SK-N-SH (cell line): ENCODE measurements around the gene OR2T11. TPM values are rescaled to one million over a fixed set of nuclear protein-coding genes. Genes with fewer than 3 reads are reported as not detected.

Experiments used
- CTCF ChIA-PET: fragments of 300-600, 350-600 bp; formaldehyde crosslinking; extraction: SDS; loops from one replicate; lab custom pipeline; 2021; lab: Yijun Ruan, JAX
- POLR2A ChIA-PET: fragments of 350-600 bp; sonication (Branson Sonifier 250); formaldehyde crosslinking; extraction: SDS; loops from one replicate; lab custom pipeline; 2020; ENCODE audit warnings: antibody characterized with exemption, inconsistent platforms; lab: Yijun Ruan, JAX
- DNase-seq: peaks from one replicate; pipeline ENCODE4 v3.0.0; 2012
- H2AFZ ChIP-seq: fragments of 200-600 bp; sonication (generic); 2 replicates; pipeline ENCODE4 v1.8.1; 2016; ENCODE audit warnings: antibody characterized with exemption, mild to moderate bottlenecking, low read depth
- H3F3A ChIP-seq: fragments of 200-600 bp; sonication (generic); replicated peaks from 2 replicates; pipeline ENCODE3; 2016; ENCODE audit warnings: antibody characterized with exemption, mild to moderate bottlenecking; ENCODE audit not compliant: insufficient read depth
- H3K27ac ChIP-seq, 2 experiments: fragments of 200-500 bp in 1 of 2; fragments of 200-600 bp in 1 of 2; sonication (Bioruptor generic) in 1 of 2; sonication (generic), shearing (Covaris generic) in 1 of 2; 2 replicates each; pipeline versions ENCODE4 v1.5.1 to v1.6.1; 2014 to 2016; ENCODE audit warnings: low read depth in 2 of 2, inconsistent platforms in 1 of 2, low read length in 1 of 2, mild to moderate bottlenecking in 1 of 2, mixed read lengths in 1 of 2
- H3K27me3 ChIP-seq: fragments of 200-600 bp; sonication (generic), shearing (Covaris generic); 2 replicates; pipeline ENCODE4 v1.6.1; 2016; ENCODE audit warnings: mixed run types; ENCODE audit not compliant: insufficient read depth
- H3K36me3 ChIP-seq, 2 experiments: fragments of 200-500 bp in 1 of 2; fragments of 200-600 bp in 1 of 2; sonication (Bioruptor generic) in 1 of 2; sonication (generic) in 1 of 2; replicated peaks in 1 of 2; 2 replicates each; pipeline versions ENCODE3 to v1.5.1; 2014 to 2016; ENCODE audit warnings: low read length in 1 of 2, mild to moderate bottlenecking in 1 of 2; ENCODE audit not compliant: insufficient read depth in 2 of 2, control insufficient read depth in 1 of 2
- H3K4me1 ChIP-seq, 2 experiments: fragments of 200-500 bp in 1 of 2; fragments of 200-600 bp in 1 of 2; sonication (Bioruptor generic) in 1 of 2; sonication (generic), shearing (Covaris generic) in 1 of 2; 2 replicates each; pipeline versions ENCODE4 v1.5.1 to v1.6.1; 2014 to 2016; ENCODE audit warnings: low read depth in 1 of 2, low read length in 1 of 2, mixed run types in 1 of 2; ENCODE audit not compliant: insufficient read depth in 2 of 2, control insufficient read depth in 1 of 2
- H3K4me2 ChIP-seq: fragments of 200-600 bp; sonication (generic), shearing (Covaris generic); 2 replicates; pipeline ENCODE4 v1.6.1; 2017; ENCODE audit warnings: mixed run types
- H3K4me3 ChIP-seq, 2 experiments: fragments of 200-500 bp in 1 of 2; fragments of 200-600 bp in 1 of 2; sonication (Bioruptor generic) in 1 of 2; sonication (generic), shearing (Covaris generic) in 1 of 2; 2 replicates each; pipeline versions ENCODE4 v1.5.1 to v1.8.1; 2014 to 2016; ENCODE audit warnings: low read depth in 2 of 2, inconsistent platforms in 1 of 2, low read length in 1 of 2, mild to moderate bottlenecking in 1 of 2, mixed read lengths in 1 of 2, moderate library complexity in 1 of 2
- H3K79me2 ChIP-seq: fragments of 200-600 bp; sonication (generic); 2 replicates; pipeline ENCODE4 v1.8.1; 2017; ENCODE audit warnings: mild to moderate bottlenecking; ENCODE audit not compliant: insufficient read depth
- H3K9ac ChIP-seq: fragments of 200-600 bp; sonication (generic); 2 replicates; pipeline ENCODE4 v1.6.1; 2017; ENCODE audit warnings: mixed run types
- H3K9me2 ChIP-seq: fragments of 200-600 bp; sonication (generic); 2 replicates; pipeline ENCODE4 v1.6.1; 2017; ENCODE audit warnings: mixed run types
- H3K9me3 ChIP-seq: fragments of 200-600 bp; sonication (generic); 2 replicates; pipeline ENCODE4 v1.6.1; 2017; ENCODE audit warnings: mixed run types, mild to moderate bottlenecking, moderate library complexity
- H4K20me1 ChIP-seq: fragments of 200-600 bp; sonication (generic); 2 replicates; pipeline ENCODE4 v1.6.1; 2017; ENCODE audit warnings: mild to moderate bottlenecking, mixed run types; ENCODE audit not compliant: insufficient read depth
- CHD2 ChIP-seq: fragments of 150-350 bp; IDR thresholded peaks from 2 replicates; pipeline ENCODE4 v1.6.1; 2018; ENCODE audit warnings: low read length; ENCODE audit not compliant: partially characterized antibody
- ELF1 ChIP-seq: IDR thresholded peaks from 2 replicates; pipeline ENCODE4 v1.4.0; 2012
- EZH2phosphoT487 ChIP-seq: fragments of 200-600 bp; sonication (generic); IDR thresholded peaks from 2 replicates; pipeline ENCODE4 v1.6.1; 2017; ENCODE audit warnings: low read depth, mixed run types, mild to moderate bottlenecking, antibody characterized with exemption, moderate library complexity, borderline replicate concordance
- FOXJ3 ChIP-seq: sonication (generic); formaldehyde crosslinking; IDR thresholded peaks from 2 replicates; pipeline ENCODE4 v1.5.1; 2020; ENCODE audit warnings: mild to moderate bottlenecking, missing genetic modification reagents
- FOXM1 ChIP-seq: IDR thresholded peaks from 2 replicates; pipeline ENCODE4 v1.4.0; 2012; ENCODE audit warnings: low read depth, mild to moderate bottlenecking
- GABPA ChIP-seq: IDR thresholded peaks from 2 replicates; pipeline ENCODE4 v1.4.0; 2012; ENCODE audit warnings: low read depth, mild to moderate bottlenecking
- JUND ChIP-seq: IDR thresholded peaks from 2 replicates; pipeline ENCODE4 v1.4.0; 2012
- NRF1 ChIP-seq: IDR thresholded peaks from 2 replicates; pipeline ENCODE4 v1.6.1; 2012; ENCODE audit warnings: low read depth, mild to moderate bottlenecking, low read length
- RAD21 ChIP-seq: IDR thresholded peaks from 2 replicates; pipeline ENCODE4 v1.6.1; 2012; ENCODE audit warnings: mild to moderate bottlenecking, low read length
- RCOR1 ChIP-seq: fragments of 150-350 bp; IDR thresholded peaks from 2 replicates; pipeline ENCODE4 v1.6.1; 2017; ENCODE audit warnings: antibody characterized with exemption, low read length
- RFX5 ChIP-seq: IDR thresholded peaks from 2 replicates; pipeline ENCODE4 v1.6.1; 2012; ENCODE audit warnings: mild to moderate bottlenecking, improper control_type of control experiment, low read length
- SIN3A ChIP-seq: IDR thresholded peaks from 2 replicates; pipeline ENCODE4 v1.6.1; 2012; ENCODE audit warnings: low read depth, mild to moderate bottlenecking, low read length, moderate library complexity, borderline replicate concordance
- SMC3 ChIP-seq: IDR thresholded peaks from 2 replicates; pipeline ENCODE4 v1.6.1; 2012; ENCODE audit warnings: low read depth, low read length, improper control_type of control experiment
- TCF12 ChIP-seq: IDR thresholded peaks from 2 replicates; pipeline ENCODE4 v1.4.0; 2012
- TEAD4 ChIP-seq: IDR thresholded peaks from 2 replicates; pipeline ENCODE4 v1.4.0; 2012; ENCODE audit warnings: mild to moderate bottlenecking, borderline replicate concordance; ENCODE audit not compliant: insufficient read depth
- YY1 ChIP-seq: IDR thresholded peaks from 2 replicates; pipeline ENCODE4 v1.4.0; 2012; ENCODE audit warnings: low read depth, mild to moderate bottlenecking
- WGBS: methylation state at CpG from one replicate; pipeline ENCODE4 v1.1.6; 2017; ENCODE audit warnings: low lambda C conversion rate; 5-methylcytosine and 5-hydroxymethylcytosine counted together
- polyA plus RNA-seq, 3 experiments: library from polyadenylated mRNA; depleted of rRNA; stranded (reverse); fragments of >200 nt; gene quantifications; 2 replicates each; pipeline ENCODE4 v1.2.3, GENCODE V29; 2012
- TF ChIP-seq, protein P1 (sequence below): IDR thresholded peaks from 2 replicates; pipeline ENCODE4 v1.4.0; 2012; ENCODE audit warnings: low read depth, borderline replicate concordance
- TF ChIP-seq, protein P2 (sequence below): fragments of 200-600 bp; sonication (generic); IDR thresholded peaks from 2 replicates; pipeline ENCODE4 v1.6.1; 2017; ENCODE audit warnings: antibody characterized with exemption, mild to moderate bottlenecking, moderate library complexity

OR2T11 gene
- polyA plus RNA-seq, 1 of the 3 experiments (the other 2 are of a cell fraction): not detected

DNA sequence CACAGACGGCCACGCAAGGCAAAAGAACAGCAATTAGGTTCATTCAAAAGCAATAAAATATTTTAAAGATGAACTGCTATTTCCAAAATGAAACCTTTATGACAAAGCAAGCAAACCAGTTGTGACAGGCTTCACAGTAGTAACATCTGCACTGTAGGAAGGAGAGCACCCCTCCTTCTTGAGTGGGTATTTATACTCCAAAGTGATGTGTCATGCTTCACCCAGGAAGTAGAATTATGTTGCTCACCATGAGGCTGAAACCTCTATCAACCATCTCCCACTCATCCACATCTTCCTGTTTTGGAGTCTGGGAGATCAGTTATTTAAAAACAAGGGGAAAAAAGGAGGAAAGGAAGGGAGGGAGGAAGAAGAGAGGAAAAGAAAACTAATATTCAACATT, 38.3 kb downstream of the OR2T11 start:
- no peak overlapping the region for H3K4me2 ChIP-seq
- DNase-seq: no peak
- no peak for TF ChIP-seq RCOR1
- TF ChIP-seq, protein P1, sequence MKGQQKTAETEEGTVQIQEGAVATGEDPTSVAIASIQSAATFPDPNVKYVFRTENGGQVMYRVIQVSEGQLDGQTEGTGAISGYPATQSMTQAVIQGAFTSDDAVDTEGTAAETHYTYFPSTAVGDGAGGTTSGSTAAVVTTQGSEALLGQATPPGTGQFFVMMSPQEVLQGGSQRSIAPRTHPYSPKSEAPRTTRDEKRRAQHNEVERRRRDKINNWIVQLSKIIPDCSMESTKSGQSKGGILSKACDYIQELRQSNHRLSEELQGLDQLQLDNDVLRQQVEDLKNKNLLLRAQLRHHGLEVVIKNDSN: no peak
- TF ChIP-seq SIN3A: no peak
- TF ChIP-seq, protein P2, sequence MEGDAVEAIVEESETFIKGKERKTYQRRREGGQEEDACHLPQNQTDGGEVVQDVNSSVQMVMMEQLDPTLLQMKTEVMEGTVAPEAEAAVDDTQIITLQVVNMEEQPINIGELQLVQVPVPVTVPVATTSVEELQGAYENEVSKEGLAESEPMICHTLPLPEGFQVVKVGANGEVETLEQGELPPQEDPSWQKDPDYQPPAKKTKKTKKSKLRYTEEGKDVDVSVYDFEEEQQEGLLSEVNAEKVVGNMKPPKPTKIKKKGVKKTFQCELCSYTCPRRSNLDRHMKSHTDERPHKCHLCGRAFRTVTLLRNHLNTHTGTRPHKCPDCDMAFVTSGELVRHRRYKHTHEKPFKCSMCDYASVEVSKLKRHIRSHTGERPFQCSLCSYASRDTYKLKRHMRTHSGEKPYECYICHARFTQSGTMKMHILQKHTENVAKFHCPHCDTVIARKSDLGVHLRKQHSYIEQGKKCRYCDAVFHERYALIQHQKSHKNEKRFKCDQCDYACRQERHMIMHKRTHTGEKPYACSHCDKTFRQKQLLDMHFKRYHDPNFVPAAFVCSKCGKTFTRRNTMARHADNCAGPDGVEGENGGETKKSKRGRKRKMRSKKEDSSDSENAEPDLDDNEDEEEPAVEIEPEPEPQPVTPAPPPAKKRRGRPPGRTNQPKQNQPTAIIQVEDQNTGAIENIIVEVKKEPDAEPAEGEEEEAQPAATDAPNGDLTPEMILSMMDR: no peak
- TF ChIP-seq EZH2phosphoT487: no peak
- no peak for TF ChIP-seq FOXM1
- TF ChIP-seq TEAD4: no peak
- TF ChIP-seq JUND: no peak
- TF ChIP-seq, all 33 proteins: peak for 0
- no peak overlapping the region for H3K9ac ChIP-seq
- H3F3A ChIP-seq: no peaks in the 10 kb centered on the region
- H3K4me1 ChIP-seq: no peaks in the 10 kb centered on the region
- no peaks in the 10 kb centered on the region; the same call in 1 of the 2 replicates for H3K27me3 ChIP-seq
- no peaks in the 10 kb centered on the region for H3K79me2 ChIP-seq
- H2AFZ ChIP-seq: no peak overlapping the region
- no peaks in the 10 kb centered on the region for H3K36me3 ChIP-seq
- WGBS: 3% methylated on average over 2 of the region's 2 CpGs
- H3K9me2 ChIP-seq: no peaks in the 10 kb centered on the region
- no peaks in the 10 kb centered on the region for H3K9me3 ChIP-seq
- POLR2A ChIA-PET: no interaction called here
- no peak overlapping the region for H3K4me3 ChIP-seq
- H3K27ac ChIP-seq: no peak overlapping the region
- CTCF ChIA-PET: no interaction called here
- no peaks in the 10 kb centered on the region for H4K20me1 ChIP-seq

DNA sequence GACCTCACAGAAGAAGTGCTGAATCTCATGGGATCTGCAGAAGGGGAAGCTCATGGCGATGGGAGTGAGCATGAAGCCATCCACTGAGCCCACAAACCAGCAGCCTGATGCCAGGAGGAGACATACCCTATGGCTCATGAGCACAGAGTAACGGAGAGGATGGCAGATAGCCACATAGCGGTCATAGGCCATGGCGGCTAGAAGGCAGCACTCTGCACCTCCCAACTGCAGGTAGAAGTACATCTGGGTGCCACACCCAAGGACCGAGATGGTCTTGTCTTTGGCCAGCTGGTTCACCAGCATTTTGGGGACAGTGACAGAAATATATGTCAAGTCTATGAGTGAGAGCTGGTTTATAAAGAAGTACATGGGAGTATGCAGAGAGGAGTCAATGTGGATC, 41.7 kb downstream of the OR2T11 start:
- Histone ChIP-seq H3K4me3 (no peak overlapping the region), H3K9me2 (no peaks in the 10 kb centered on the region), H3K27me3 (no peaks in the 10 kb centered on the region; the same call in 1 of the 2 replicates), H4K20me1 (no peaks in the 10 kb centered on the region), H3K4me1 (no peaks in the 10 kb centered on the region), H3K4me2 (no peak overlapping the region), H3K9ac (no peak overlapping the region), H3K27ac (no peak overlapping the region), H3K36me3 (no peaks in the 10 kb centered on the region), H3K9me3 (no peaks in the 10 kb centered on the region), H3K79me2 (no peaks in the 10 kb centered on the region), H3F3A (no peaks in the 10 kb centered on the region), H2AFZ (no peak overlapping the region)
- no peak for DNase-seq
- WGBS: 0% methylated on average over 5 of the region's 5 CpGs
- ChIA-PET POLR2A (no interaction called here), CTCF (no interaction called here)
- TF ChIP-seq GABPA (no peak), SMC3 (no peak), CHD2 (no peak), RFX5 (no peak), NRF1 (no peak), RAD21 (no peak), FOXJ3 (CRISPR knock-in tag) (no peak), TCF12 (no peak), YY1 (no peak), ELF1 (no peak)
